Measurements from ENCODE around the gene GPRIN1. TPM values are rescaled to one million over a fixed set of nuclear protein-coding genes. Genes with fewer than 3 reads are reported as not detected.
"Not testable (repeated sequence)": the region's sequence is repeated elsewhere in the genome, so short reads cannot be mapped to it uniquely, and the experiment has no call there.

The GPRIN1 gene
- total RNA-seq, 2 donors from 2014 or later, result 1.4 to 2.0 TPM

- peaks cover 53% of the 10 kb centered on the region for H3K27me3 Mint-ChIP-seq (ENCODE audit: low read depth)
- ATAC-seq (replicated peaks in 1 of 2), result no peak
- H3K36me3 Mint-ChIP-seq (ENCODE audit: insufficient read depth in 2 of 2), result peaks cover 0 to 2% of the 10 kb centered on the region in 2 donors
- peaks cover 17% of the 10 kb centered on the region for H3K4me1 Mint-ChIP-seq (ENCODE audit: low read depth)
- H3K9me3 Mint-ChIP-seq, result no peaks in the 10 kb centered on the region
- H3K27ac Mint-ChIP-seq, result no peak overlapping the region
- no peak overlapping the region for H3K4me3 Mint-ChIP-seq
- DNase-seq, result no peak
Observed at GRCh38 chr5:176612008-176612407, 2.1 kb upstream of the GPRIN1 start.

- Mint-ChIP-seq H3K27ac (no peak overlapping the region), H3K27me3 (ENCODE audit: low read depth) (peaks cover 47% of the 10 kb centered on the region), H3K9me3 (no peaks in the 10 kb centered on the region), H3K4me3 (no peak overlapping the region), H3K4me1 (ENCODE audit: low read depth) (peaks cover 17% of the 10 kb centered on the region), H3K36me3 (ENCODE audit: insufficient read depth in 2 of 2) (peaks cover 0 to 2% of the 10 kb centered on the region in 2 donors)
- no peak for ATAC-seq (replicated peaks in 1 of 2)
- peak; percentile 70 to 74 for DNase-seq
Observed at GRCh38 chr5:176611435-176611834, 1.5 kb upstream of the GPRIN1 start.

GRCh38 chr5:176610435-176610773 lies 448 bp upstream of the GPRIN1 start:
- ATAC-seq (replicated peaks in 1 of 2) (peak; percentile 8 to 19), DNase-seq (peak in 1 of 2 donors; percentile 26)
- Mint-ChIP-seq H3K4me3 (peak overlapping the region; percentile 72 to 79), H3K4me1 (ENCODE audit: low read depth) (peaks cover 17% of the 10 kb centered on the region), H3K36me3 (ENCODE audit: insufficient read depth in 2 of 2) (peaks cover 0 to 2% of the 10 kb centered on the region in 2 donors), H3K27me3 (ENCODE audit: low read depth) (peaks cover 37% of the 10 kb centered on the region), H3K9me3 (no peaks in the 10 kb centered on the region), H3K27ac (no peak overlapping the region)

GRCh38 chr5:176608937-176609723 lies 826 bp downstream of the GPRIN1 start:
- Mint-ChIP-seq H3K9me3 (no peaks in the 10 kb centered on the region), H3K4me3 (peak overlapping the region; percentile 87 to 96), H3K27ac (peak overlapping the region; percentile 90), H3K36me3 (ENCODE audit: insufficient read depth in 2 of 2) (peaks cover 0 to 2% of the 10 kb centered on the region in 2 donors), H3K27me3 (ENCODE audit: low read depth) (peaks cover 28% of the 10 kb centered on the region), H3K4me1 (ENCODE audit: low read depth) (peaks cover 17% of the 10 kb centered on the region)
- ATAC-seq (replicated peaks in 1 of 2) (no peak), DNase-seq (peak; percentile 23 to 25)

GRCh38 chr5:176608142-176608705 lies 1.7 kb downstream of the GPRIN1 start:
- ATAC-seq (replicated peaks in 1 of 2) (no peak), DNase-seq (no peak)
- no peak overlapping the region for H3K27ac Mint-ChIP-seq
- peaks cover 28% of the 10 kb centered on the region for H3K27me3 Mint-ChIP-seq (ENCODE audit: low read depth)
- no peaks in the 10 kb centered on the region for H3K9me3 Mint-ChIP-seq
- H3K4me3 Mint-ChIP-seq, result peak overlapping the region; percentile 87 to 96
- H3K4me1 Mint-ChIP-seq (ENCODE audit: low read depth), result peaks cover 17% of the 10 kb centered on the region
- peaks cover 0 to 2% of the 10 kb centered on the region in 2 donors for H3K36me3 Mint-ChIP-seq (ENCODE audit: insufficient read depth in 2 of 2)

GRCh38 chr5:176606875-176607274 lies 3.1 kb downstream of the GPRIN1 start:
- no peak overlapping the region for H3K4me3 Mint-ChIP-seq
- no peak for DNase-seq
- no peak for ATAC-seq (replicated peaks in 1 of 2)
- peaks cover 16% of the 10 kb centered on the region for H3K27me3 Mint-ChIP-seq (ENCODE audit: low read depth)
- no peaks in the 10 kb centered on the region for H3K9me3 Mint-ChIP-seq
- peaks cover 0 to 2% of the 10 kb centered on the region in 2 donors for H3K36me3 Mint-ChIP-seq (ENCODE audit: insufficient read depth in 2 of 2)
- peaks cover 17% of the 10 kb centered on the region for H3K4me1 Mint-ChIP-seq (ENCODE audit: low read depth)
- H3K27ac Mint-ChIP-seq, result no peak overlapping the region

GRCh38 chr5:176606032-176606431 lies 3.9 kb downstream of the GPRIN1 start:
- no peaks in the 10 kb centered on the region for H3K9me3 Mint-ChIP-seq
- ATAC-seq (replicated peaks in 1 of 2) (no peak), DNase-seq (no peak)
- H3K4me1 Mint-ChIP-seq (ENCODE audit: low read depth), result peaks cover 11% of the 10 kb centered on the region
- H3K36me3 Mint-ChIP-seq (ENCODE audit: insufficient read depth in 2 of 2), result peaks cover 0 to 2% of the 10 kb centered on the region in 2 donors
- no peak overlapping the region for H3K27ac Mint-ChIP-seq
- no peak overlapping the region for H3K4me3 Mint-ChIP-seq
- peaks cover 10% of the 10 kb centered on the region for H3K27me3 Mint-ChIP-seq (ENCODE audit: low read depth)

GRCh38 chr5:176603091-176603490 lies 6.9 kb downstream of the GPRIN1 start:
- DNase-seq (no peak), ATAC-seq (replicated peaks in 1 of 2) (no peak)
- H3K27me3 Mint-ChIP-seq (ENCODE audit: low read depth), result peaks cover 7% of the 10 kb centered on the region
- no peak overlapping the region for H3K27ac Mint-ChIP-seq
- no peaks in the 10 kb centered on the region for H3K9me3 Mint-ChIP-seq
- H3K4me3 Mint-ChIP-seq, result no peak overlapping the region
- peaks cover 11% of the 10 kb centered on the region for H3K4me1 Mint-ChIP-seq (ENCODE audit: low read depth)
- H3K36me3 Mint-ChIP-seq (ENCODE audit: insufficient read depth in 2 of 2), result no peaks in the 10 kb centered on the region

- no peaks in the 10 kb centered on the region for H3K9me3 Mint-ChIP-seq
- DNase-seq (no peak), ATAC-seq (replicated peaks in 1 of 2) (no peak)
- H3K4me3 Mint-ChIP-seq, result no peak overlapping the region
- H3K36me3 Mint-ChIP-seq (ENCODE audit: insufficient read depth in 2 of 2), result no peaks in the 10 kb centered on the region
- peaks cover 11% of the 10 kb centered on the region for H3K4me1 Mint-ChIP-seq (ENCODE audit: low read depth)
- H3K27ac Mint-ChIP-seq, result no peak overlapping the region
- H3K27me3 Mint-ChIP-seq (ENCODE audit: low read depth), result peaks cover 7% of the 10 kb centered on the region
Observed at GRCh38 chr5:176601901-176602482, 8.0 kb downstream of the GPRIN1 start.

GRCh38 chr5:176599749-176600430 lies 10.1 kb downstream of the GPRIN1 start:
- not testable (repeated sequence) for H3K27ac Mint-ChIP-seq; H3K4me3 Mint-ChIP-seq; H3K36me3 Mint-ChIP-seq (ENCODE audit: insufficient read depth in 2 of 2); ATAC-seq (replicated peaks in 1 of 2); H3K9me3 Mint-ChIP-seq; DNase-seq
- Mint-ChIP-seq H3K4me1 (ENCODE audit: low read depth) (peaks cover 15% of the 10 kb centered on the region), H3K27me3 (ENCODE audit: low read depth) (peaks cover 13% of the 10 kb centered on the region)

GRCh38 chr5:176597417-176598389 lies 12.3 kb downstream of the GPRIN1 start:
- peaks cover 13% of the 10 kb centered on the region for H3K27me3 Mint-ChIP-seq (ENCODE audit: low read depth)
- H3K9me3 Mint-ChIP-seq, result no peaks in the 10 kb centered on the region
- peak overlapping the region; percentile 42 to 65 for H3K4me3 Mint-ChIP-seq
- no peaks in the 10 kb centered on the region for H3K36me3 Mint-ChIP-seq (ENCODE audit: insufficient read depth in 2 of 2)
- no peak overlapping the region for H3K27ac Mint-ChIP-seq
- no peak for ATAC-seq (replicated peaks in 1 of 2)
- H3K4me1 Mint-ChIP-seq (ENCODE audit: low read depth), result peaks cover 15% of the 10 kb centered on the region
- DNase-seq, result no peak

- ATAC-seq (replicated peaks in 1 of 2) (peak; percentile 90 to 94), DNase-seq (peak; percentile 77)
- Mint-ChIP-seq H3K4me1 (ENCODE audit: low read depth) (peaks cover 15% of the 10 kb centered on the region), H3K36me3 (ENCODE audit: insufficient read depth in 2 of 2) (no peaks in the 10 kb centered on the region), H3K9me3 (no peaks in the 10 kb centered on the region), H3K27ac (no peak overlapping the region), H3K27me3 (ENCODE audit: low read depth) (peaks cover 13% of the 10 kb centered on the region), H3K4me3 (peak overlapping the region; percentile 72 to 73)
Observed at GRCh38 chr5:176596689-176597416, 13.1 kb downstream of the GPRIN1 start.
